ENCODE measurements around the gene P2RX5.

The P2RX5 gene

DNA sequence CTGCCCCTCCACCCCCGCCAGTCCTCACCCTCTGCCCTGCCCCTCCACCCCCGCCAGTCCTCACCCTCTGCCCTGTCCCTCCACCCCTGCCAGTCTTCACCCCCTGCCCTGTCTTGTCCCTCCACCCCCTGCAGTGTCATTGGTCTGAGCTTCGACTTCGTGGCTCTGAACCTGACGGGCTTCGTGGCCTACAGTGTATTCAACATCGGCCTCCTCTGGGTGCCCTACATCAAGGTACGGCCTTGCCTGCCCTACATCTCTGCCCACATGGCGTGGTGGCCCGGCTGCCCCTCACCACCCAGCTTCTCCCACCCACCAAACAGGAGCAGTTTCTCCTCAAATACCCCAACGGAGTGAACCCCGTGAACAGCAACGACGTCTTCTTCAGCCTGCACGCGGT is 39.6 kb downstream of the P2RX5 start:
- DNase-seq: no peak

- DNase-seq: no peak
Measured at GRCh38 chr17:3655766-3656165, 40.2 kb downstream of the P2RX5 start.

- DNase-seq: no peak
Measured at GRCh38 chr17:3647769-3648555, 48.0 kb downstream of the P2RX5 start.

GRCh38 chr17:3647251-3647650 is 48.7 kb downstream of the P2RX5 start:
- no peak for DNase-seq

DNA sequence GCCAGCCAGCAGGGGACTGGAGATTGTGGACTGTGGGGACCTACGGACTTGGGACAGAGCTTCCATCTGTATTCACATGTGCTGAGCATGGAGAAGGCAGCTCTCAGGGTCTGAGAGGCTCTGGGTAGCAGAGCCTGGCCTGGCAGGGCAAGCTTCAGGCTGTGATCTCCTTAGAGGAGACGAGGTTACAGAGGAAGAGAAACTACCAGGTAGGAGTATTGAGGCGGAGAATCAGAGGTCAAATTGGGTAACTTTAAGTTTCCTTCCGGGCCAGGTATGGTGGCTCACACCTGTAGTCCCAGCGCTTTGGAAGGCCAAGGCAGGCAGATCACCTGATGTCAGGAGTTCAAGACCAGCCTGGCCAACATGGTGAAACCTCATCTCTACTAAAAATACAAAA is 50.6 kb downstream of the P2RX5 start:
- no peak for DNase-seq

GRCh38 chr17:3643889-3644349 is 52.0 kb downstream of the P2RX5 start:
- DNase-seq: no peak

- no peak for DNase-seq
Measured at GRCh38 chr17:3641717-3642486, 54.1 kb downstream of the P2RX5 start.

DNA sequence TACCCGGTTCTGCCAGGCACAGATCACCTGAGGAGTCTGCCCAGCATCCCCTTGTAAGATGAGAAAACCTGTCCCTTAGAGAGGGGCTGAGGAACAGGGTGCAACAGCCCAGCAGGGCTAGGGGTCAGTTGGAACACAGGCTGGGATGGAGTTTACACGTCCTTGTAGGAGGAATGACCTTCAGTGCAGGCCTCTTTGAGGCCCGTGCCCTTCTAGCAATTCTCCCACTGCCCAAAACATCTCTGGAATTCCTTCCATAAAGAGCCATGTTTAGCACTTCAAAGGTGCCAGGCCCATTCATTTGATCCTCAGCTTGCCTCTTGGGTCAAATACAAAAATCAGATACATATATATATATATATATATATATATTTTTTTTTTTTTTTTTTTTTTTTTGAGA is 54.9 kb downstream of the P2RX5 start:
- no peak for DNase-seq

DNA sequence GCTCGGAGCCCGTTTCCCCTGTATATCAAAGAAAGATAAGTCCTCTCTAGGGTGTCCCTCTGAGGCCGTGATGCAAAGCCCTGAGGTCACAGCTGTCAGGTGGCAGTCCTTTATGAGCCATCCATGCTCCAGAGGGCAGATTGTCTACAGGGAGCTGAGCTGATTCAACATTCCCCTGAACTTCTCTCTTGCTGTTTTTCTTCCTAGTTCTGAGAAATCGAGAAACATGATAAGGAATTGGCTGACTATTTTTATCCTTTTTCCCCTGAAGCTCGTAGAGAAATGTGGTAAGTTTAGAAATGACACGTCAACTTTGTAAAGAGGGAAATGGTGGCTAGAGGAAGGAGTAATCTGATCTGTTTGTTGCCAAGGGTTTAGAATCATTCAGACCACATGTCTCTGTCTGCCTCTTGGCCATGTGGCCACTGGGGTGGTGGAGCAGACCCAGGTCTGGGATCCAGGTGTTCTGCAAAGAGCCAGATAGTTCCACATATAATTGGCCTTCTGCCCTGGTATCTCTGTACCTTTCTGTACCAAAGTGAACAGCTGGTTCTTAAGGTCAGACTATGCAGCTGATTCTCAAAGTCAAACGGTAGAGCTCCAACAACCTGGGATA is 55.9 kb downstream of the P2RX5 start:
- DNase-seq: no peak

GRCh38 chr17:3636908-3637373 is 59.0 kb downstream of the P2RX5 start:
- no peak for DNase-seq

- DNase-seq: peak; percentile 95
Measured at GRCh38 chr17:3636154-3636907, 59.6 kb downstream of the P2RX5 start, which contains the start of the genes CTNS and SHPK. Gene CTNS, plus strand, starts transcription at chr17:3636760. Its CDS starts 3,447 bp downstream, at chr17:3640207. Gene SHPK, minus strand, starts transcription at chr17:3636250. Its CDS starts 31 bp downstream, at chr17:3636219.

DNA sequence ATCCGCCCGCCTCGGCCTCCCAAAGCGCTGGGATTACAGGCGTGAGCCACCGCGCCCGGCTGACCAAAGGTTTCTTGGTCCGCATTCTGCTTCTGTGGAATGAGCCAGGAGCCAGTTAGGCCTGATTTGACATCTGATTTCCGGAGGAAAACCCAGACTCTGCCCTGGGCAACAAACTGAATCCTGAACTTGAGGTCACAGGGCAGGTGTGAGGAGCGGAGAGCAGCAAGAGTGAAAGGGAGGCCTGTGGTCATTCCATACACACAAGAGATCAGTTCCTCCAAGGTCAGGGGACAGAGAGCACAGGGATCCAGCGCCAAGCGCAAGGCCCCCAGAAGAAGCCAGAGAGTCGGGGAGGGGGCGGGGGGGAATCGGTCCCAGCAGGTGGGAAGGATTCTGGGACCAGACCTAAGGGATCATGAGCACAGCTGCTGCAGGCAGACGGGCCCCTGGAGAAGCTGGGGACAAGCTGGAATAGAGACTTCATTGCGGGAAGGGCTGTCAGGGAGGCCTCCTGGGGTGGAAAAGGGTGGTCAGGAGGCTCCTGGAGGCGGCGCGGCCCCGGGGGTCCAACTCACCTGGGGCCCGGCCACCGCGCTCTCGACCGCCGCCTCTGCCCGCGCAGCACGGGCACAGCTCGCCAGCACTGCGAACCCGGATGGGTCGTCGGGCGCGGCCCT is 60.3 kb downstream of the P2RX5 start:
- no peak for DNase-seq

- DNase-seq: no peak
Measured at GRCh38 chr17:3632287-3632686, 63.7 kb downstream of the P2RX5 start.

DNA sequence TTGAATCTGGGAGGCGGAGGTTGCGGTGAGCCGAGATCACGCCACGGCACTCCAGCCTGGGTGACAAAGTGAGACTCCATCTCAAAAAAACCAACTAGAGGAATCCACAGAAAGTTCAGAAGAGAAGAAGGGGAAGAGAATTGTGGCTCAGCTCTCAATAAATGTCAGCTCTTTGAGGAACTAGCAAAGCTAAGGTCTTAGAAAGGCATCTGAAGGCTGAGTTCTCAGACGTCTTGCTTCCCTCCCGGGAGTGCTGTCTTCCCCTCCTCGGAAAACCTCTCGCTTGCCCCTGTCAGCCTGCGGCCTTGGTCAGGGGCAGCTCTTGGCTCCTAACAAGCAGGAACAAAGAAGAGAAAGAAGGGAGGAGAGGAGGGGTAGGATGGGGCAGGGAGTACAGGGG is 65.2 kb downstream of the P2RX5 start:
- DNase-seq: no peak

DNA sequence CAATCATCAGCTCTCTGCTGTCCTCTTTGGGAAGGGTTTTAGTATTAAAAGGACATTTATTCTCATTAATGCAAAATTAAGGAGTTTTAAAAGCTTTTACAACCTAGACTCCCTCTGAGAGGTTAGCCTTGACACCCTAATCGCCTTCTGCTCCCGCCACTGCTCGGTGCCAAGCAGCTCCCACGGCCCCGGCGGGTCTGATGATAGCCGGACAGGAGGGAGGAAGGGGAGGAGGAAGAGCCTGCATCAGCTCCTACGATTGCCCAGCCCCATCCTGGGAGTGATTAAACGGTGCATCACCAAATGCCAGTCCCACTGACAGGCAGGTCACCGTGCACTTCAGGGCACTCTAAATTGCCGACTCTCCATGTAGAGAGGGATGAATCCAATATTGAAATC is 68.2 kb downstream of the P2RX5 start:
- no peak for DNase-seq

GRCh38 chr17:3626831-3627768 is 68.9 kb downstream of the P2RX5 start:
- DNase-seq: no peak

Data from activated CD4-positive, CD25-positive, alpha-beta regulatory T cell treated with anti-CD3 and anti-CD28 coated beads, Interleukin-2, amount 50 U/mL, for 72 hours (primary cell).